Subcutaneous abdominal adipose tissue (tissue), 5 donors: ENCODE results near the gene EMC9.

ENCODE experiments used
- H3K27ac ChIP-seq: one replicate; pipeline ENCODE4 v1.7.0; 2013; ENCODE audit warnings: low read depth, mild to moderate bottlenecking, inconsistent platforms, low read length, moderate library complexity
- H3K27me3 ChIP-seq, 5 donors: one replicate each; pipeline ENCODE4 v1.7.0; 2013; ENCODE audit warnings: low read length in 5 of 5, inconsistent platforms in 1 of 5; ENCODE audit not compliant: control insufficient read depth in 5 of 5, insufficient read depth in 4 of 5
- H3K36me3 ChIP-seq, 5 donors: one replicate each; pipeline ENCODE4 v1.7.0; 2013; ENCODE audit warnings: low read length in 5 of 5; ENCODE audit not compliant: control insufficient read depth in 5 of 5, insufficient read depth in 5 of 5
- H3K4me1 ChIP-seq, 5 donors: one replicate each; pipeline ENCODE4 v1.7.0; 2013; ENCODE audit warnings: low read length in 5 of 5, mild to moderate bottlenecking in 3 of 5, moderate library complexity in 1 of 5; ENCODE audit not compliant: control insufficient read depth in 5 of 5, insufficient read depth in 5 of 5
- H3K4me3 ChIP-seq, 5 donors: one replicate each; pipeline ENCODE4 v1.7.0; 2013; ENCODE audit warnings: low read length in 5 of 5, low read depth in 1 of 5
- H3K9ac ChIP-seq, 5 donors: one replicate each; pipeline ENCODE4 v1.7.0; 2013; ENCODE audit warnings: low read length in 5 of 5, mild to moderate bottlenecking in 4 of 5, moderate library complexity in 3 of 5
- H3K9me3 ChIP-seq, 5 donors: one replicate each; pipeline ENCODE4 v1.7.0; 2013; ENCODE audit warnings: low read length in 5 of 5; ENCODE audit not compliant: control insufficient read depth in 5 of 5
- donor health status: healthy.
- donor health status: healthy.
- donor health status: healthy.
- donor health status: healthy.
- donor health status: healthy.

EMC9 gene

GRCh38 chr14:24150061-24150460 is 8.7 kb upstream of the EMC9 start:
- H3K36me3 ChIP-seq = peaks cover 5 to 57% (median 45%) of the 10 kb centered on the region in 5 donors
- H3K27ac ChIP-seq = no peak overlapping the region
- H3K4me3 ChIP-seq = no peak overlapping the region
- no peaks in the 10 kb centered on the region for H3K27me3 ChIP-seq
- H3K9me3 ChIP-seq = no peaks in the 10 kb centered on the region
- peaks cover 10 to 30% (median 25%) of the 10 kb centered on the region in 5 donors for H3K4me1 ChIP-seq
- no peak overlapping the region for H3K9ac ChIP-seq

DNA sequence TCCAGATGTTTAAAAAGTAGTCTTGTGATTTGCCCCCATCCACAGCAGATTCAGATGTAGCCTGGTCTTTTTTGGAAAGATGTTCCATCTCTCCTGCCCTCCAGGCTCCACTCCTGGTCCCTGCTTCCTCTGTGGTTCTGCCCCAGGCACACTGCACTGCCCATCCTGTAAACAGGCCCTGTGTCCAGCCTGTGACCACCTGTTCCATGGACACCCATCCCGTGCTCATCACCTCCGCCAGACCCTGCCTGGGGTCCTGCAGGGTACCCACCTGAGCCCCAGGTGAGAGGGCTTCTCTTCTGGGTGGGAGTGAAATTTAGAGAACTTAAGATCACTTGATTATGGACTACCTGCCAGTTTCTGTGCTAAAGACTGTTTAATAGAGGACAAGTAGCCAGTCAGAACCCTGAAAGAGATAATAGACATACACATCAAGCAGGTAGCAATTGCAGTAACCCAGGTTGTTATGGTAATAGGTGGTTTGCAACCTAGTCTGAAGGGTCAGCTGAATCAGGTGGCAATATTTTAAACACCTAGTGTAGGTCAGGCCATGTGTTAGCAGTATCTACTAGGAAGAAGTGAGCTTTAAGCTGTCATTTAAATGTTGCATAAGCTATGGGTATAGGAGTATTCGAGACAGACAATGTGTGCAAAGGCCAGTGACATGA is 8.0 kb upstream of the EMC9 start:
- H3K9ac ChIP-seq = peak overlapping the region in 1 of 5 donors; percentile 13
- no peak overlapping the region for H3K27ac ChIP-seq
- H3K9me3 ChIP-seq = no peaks in the 10 kb centered on the region
- no peaks in the 10 kb centered on the region for H3K27me3 ChIP-seq
- H3K4me3 ChIP-seq = no peak overlapping the region
- peaks cover 10 to 30% (median 25%) of the 10 kb centered on the region in 5 donors for H3K4me1 ChIP-seq
- peaks cover 2 to 54% (median 38%) of the 10 kb centered on the region in 5 donors for H3K36me3 ChIP-seq

DNA sequence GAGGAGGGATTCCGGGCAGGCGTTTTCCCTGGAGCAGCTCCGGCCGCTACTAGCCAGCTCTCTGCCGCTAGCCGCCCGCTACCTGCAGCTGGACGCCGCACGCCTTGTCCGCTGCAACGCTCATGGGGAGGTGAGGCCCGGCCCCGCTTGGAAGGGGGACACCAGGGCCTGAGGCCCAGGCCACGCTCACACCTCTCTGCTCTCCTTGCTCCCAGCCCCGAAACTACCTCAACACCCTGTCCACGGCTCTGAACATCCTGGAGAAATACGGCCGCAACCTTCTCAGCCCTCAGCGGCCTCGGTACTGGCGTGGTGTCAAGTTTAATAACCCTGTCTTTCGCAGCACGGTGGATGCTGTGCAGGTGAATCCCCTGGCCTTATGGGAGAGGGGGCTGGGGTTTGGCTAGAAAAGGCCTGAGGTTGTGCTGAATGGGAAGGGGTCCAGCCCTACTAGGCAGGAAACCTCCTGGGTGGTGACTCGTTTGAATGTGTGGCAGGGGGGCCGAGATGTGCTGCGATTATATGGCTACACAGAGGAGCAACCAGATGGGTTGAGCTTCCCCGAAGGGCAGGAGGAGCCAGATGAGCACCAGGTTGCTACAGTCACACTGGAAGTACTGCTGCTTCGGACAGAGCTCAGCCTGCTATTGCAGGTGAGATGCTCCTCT is 6.5 kb upstream of the EMC9 start:
- H3K9ac ChIP-seq = peak overlapping the region; percentile 38 to 92 (median 87)
- peak overlapping the region; percentile 98 for H3K27ac ChIP-seq
- H3K36me3 ChIP-seq = peaks cover 2 to 59% (median 39%) of the 10 kb centered on the region in 5 donors
- H3K4me3 ChIP-seq = peak overlapping the region; percentile 83 to 96 (median 93)
- H3K4me1 ChIP-seq = peaks cover 10 to 30% (median 25%) of the 10 kb centered on the region in 5 donors
- no peaks in the 10 kb centered on the region for H3K9me3 ChIP-seq
- H3K27me3 ChIP-seq = no peaks in the 10 kb centered on the region

DNA sequence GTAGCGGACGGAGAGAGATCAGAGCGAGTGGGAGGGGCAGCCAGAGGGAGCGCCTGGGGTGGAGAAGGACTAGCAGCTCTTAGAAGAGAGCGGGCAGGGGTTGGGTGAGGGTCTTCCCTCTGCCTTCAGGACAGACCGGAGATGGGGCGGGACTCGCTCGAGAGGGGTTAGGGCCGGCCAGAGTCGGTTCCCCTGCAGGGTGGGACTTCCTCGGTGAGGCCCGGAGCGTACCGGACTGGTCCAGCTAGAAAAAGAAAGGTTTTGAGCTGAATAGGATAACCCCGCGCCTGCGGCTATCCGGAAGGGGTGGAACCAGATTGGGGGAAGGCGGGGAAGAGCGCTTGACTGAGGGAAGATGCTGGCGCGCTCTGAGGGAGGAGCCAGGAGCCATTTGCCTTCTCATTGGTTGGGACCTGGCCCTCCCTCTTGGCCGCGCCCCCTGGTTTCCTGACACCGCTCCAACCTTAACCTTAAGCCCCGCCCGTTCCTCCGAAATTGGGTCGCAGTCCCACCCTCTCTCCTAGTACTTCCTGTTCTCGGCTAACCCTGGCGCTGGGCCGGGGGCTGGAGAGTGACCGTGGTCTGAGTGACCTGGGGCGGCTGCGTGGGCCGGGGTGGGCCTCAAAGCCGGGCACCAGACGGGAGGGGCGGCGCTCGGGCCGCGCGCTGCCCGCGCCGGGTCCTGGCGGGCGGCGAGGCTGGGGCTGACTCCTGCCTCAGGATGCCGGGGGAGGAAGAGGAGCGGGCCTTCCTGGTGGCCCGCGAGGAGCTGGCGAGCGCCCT is 5.8 kb upstream of the EMC9 start, which contains the start of gene RNF31:
Gene RNF31 (plus strand): TSS at position 521 of the 783 bp plus-strand sequence. CDS start 201 bp downstream, at position 722.
- H3K4me3 ChIP-seq = peak within 1 kb of the TSS; percentile 87 to 96 (median 93)
- H3K9me3 ChIP-seq = no peaks in the 10 kb centered on the region
- peak within 1 kb of the TSS; percentile 98 for H3K27ac ChIP-seq
- H3K36me3 ChIP-seq = peaks cover 2 to 52% (median 35%) of the 10 kb centered on the region in 5 donors
- peak within 1 kb of the TSS; percentile 91 to 95 (median 92) for H3K9ac ChIP-seq
- H3K27me3 ChIP-seq = no peaks in the 10 kb centered on the region
- peaks cover 10 to 31% (median 26%) of the 10 kb centered on the region in 5 donors for H3K4me1 ChIP-seq

GRCh38 chr14:24146453-24146977 is 5.1 kb upstream of the EMC9 start, which contains the start of gene PSME2:
Gene PSME2, minus strand, starts transcription at chr14:24146610. Its CDS starts 29 bp downstream, at chr14:24146581.
- Histone ChIP-seq H3K36me3 (peaks cover 2 to 45% (median 28%) of the 10 kb centered on the region in 5 donors), H3K4me1 (peaks cover 13 to 37% (median 32%) of the 10 kb centered on the region in 5 donors)

GRCh38 chr14:24145690-24146452 is 4.5 kb upstream of the EMC9 start:
- Histone ChIP-seq H3K9me3 (no peaks in the 10 kb centered on the region), H3K4me3 (peak overlapping the region; percentile 79 to 96 (median 93)), H3K27me3 (no peaks in the 10 kb centered on the region), H3K9ac (peak overlapping the region; percentile 87 to 95 (median 92)), H3K36me3 (peaks cover 2 to 39% (median 22%) of the 10 kb centered on the region in 5 donors), H3K4me1 (peaks cover 13 to 41% (median 36%) of the 10 kb centered on the region in 5 donors), H3K27ac (peak overlapping the region; percentile 98)

More at GRCh38 chr14:24146453-24146977, 5.1 kb upstream of the EMC9 start, which contains the start of gene PSME2:
- no peaks in the 10 kb centered on the region for H3K9me3 ChIP-seq
- H3K9ac ChIP-seq = peak within 1 kb of the TSS; percentile 91 to 95 (median 92)
- no peaks in the 10 kb centered on the region for H3K27me3 ChIP-seq
- H3K27ac ChIP-seq = peak within 1 kb of the TSS; percentile 98
- peak within 1 kb of the TSS; percentile 87 to 96 (median 93) for H3K4me3 ChIP-seq

DNA sequence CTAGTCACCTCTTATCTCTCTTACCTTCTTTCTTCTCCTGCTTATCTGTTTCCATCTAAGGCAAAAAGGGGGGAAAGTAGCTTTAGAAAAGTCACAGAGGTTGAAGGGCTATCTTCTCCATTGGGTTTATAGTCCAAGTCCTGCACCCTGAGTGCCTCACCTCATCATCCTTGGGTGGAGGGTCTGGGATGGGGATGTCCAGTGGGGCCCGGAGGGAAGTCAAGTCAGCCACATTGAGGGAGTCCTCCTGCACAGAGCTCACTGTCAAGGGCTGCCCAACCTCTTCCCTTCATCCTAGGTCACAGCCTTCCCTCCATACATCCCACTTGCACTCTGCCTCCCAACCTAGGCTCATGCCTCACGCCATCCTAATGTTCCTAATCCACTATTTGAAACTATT is 3.8 kb upstream of the EMC9 start:
- H3K27me3 ChIP-seq = no peaks in the 10 kb centered on the region
- peaks cover 2 to 32% (median 15%) of the 10 kb centered on the region in 5 donors for H3K36me3 ChIP-seq
- H3K9ac ChIP-seq = peak overlapping the region in 1 of 5 donors; percentile 87
- H3K9me3 ChIP-seq = no peaks in the 10 kb centered on the region
- H3K4me1 ChIP-seq = peaks cover 13 to 46% (median 42%) of the 10 kb centered on the region in 5 donors
- peak overlapping the region in 1 of 5 donors; percentile 25 for H3K4me3 ChIP-seq
- H3K27ac ChIP-seq = peak overlapping the region; percentile 98

DNA sequence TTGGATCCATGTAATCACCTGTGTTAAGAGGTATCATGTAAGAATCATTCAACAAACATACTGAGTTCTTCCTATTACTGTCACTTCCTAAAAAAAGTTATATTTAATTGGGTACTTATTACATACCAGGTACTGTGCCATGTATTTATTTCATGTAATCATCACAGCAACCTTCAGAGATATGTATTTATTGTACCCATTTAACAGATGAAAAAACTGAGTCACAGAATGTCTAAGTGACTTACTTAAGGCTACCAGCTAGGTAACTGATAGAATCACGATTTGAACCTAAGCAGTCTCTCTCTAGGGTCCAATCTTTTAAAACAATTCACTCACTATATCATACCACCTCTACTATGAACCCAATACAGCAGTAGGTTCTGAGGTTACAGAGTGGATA is 3.1 kb upstream of the EMC9 start:
- Histone ChIP-seq H3K9ac (no peak overlapping the region), H3K9me3 (no peaks in the 10 kb centered on the region), H3K27me3 (no peaks in the 10 kb centered on the region), H3K27ac (no peak overlapping the region), H3K4me1 (peaks cover 13 to 49% (median 45%) of the 10 kb centered on the region in 5 donors), H3K4me3 (no peak overlapping the region), H3K36me3 (peaks cover 0 to 26% (median 8%) of the 10 kb centered on the region in 5 donors)

DNA sequence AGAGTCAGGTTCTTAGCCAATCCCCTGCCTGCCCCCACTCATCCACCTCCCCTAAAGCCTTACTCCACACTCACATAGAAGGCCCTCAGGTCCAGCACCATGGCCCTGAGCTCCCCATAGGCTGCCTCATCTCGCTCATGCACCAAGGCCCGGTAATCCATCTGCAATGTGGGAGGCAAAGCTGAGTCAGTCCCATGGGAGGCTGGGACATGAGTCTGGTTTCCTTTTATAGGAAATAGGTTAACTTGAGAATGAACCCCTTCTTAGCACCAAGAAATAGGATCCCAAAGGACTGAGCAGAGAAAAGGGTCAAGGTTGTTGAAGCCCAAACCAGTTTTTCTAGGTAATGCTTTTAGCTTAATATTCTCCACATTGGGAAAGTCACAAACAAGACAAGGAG is 2.1 kb upstream of the EMC9 start:
- Histone ChIP-seq H3K9ac (no peak overlapping the region), H3K4me3 (no peak overlapping the region), H3K9me3 (no peaks in the 10 kb centered on the region), H3K4me1 (peaks cover 13 to 50% (median 44%) of the 10 kb centered on the region in 5 donors), H3K27ac (no peak overlapping the region), H3K36me3 (peaks cover 0 to 27% (median 12%) of the 10 kb centered on the region in 5 donors), H3K27me3 (no peaks in the 10 kb centered on the region)
